Heart right ventricle (tissue), 16 donors: ENCODE data around the gene OR10K1. TPM values are rescaled to one million over a fixed set of nuclear protein-coding genes. Genes with fewer than 3 reads are reported as not detected.

Experiments
- ATAC-seq, 8 donors: fragments of 200-7000 bp; cut with Tn5 transposase; one replicate each; pipeline ENCODE4 v1.9.1; 2020; ENCODE audit warnings: mild to moderate bottlenecking in 8 of 8, moderate library complexity in 8 of 8, moderate number of reproducible peaks in 1 of 8
- DNase-seq, 2 donors: peaks; one replicate each; pipeline ENCODE4 v3.0.0-alpha.2; 2020
- H3K27ac ChIP-seq, 10 donors: fragments of 200-600 bp; sonication (generic) in 2 of 10; one replicate each; pipeline versions ENCODE4 v1.5.0 to v1.8.0; 2020 to 2022; ENCODE audit warnings: mild to moderate bottlenecking in 3 of 10
- H3K27me3 ChIP-seq, 7 donors: fragments of 200-600 bp; one replicate each; pipeline ENCODE4 v1.8.0; 2021 to 2022; ENCODE audit warnings: mild to moderate bottlenecking in 2 of 7
- H3K36me3 ChIP-seq, 9 donors: fragments of 200-600 bp; sonication (generic) in 1 of 9; one replicate each; pipeline versions ENCODE4 v1.5.0 to v1.8.0; 2020 to 2022; ENCODE audit warnings: mild to moderate bottlenecking in 2 of 9
- H3K4me1 ChIP-seq, 9 donors: fragments of 200-600 bp; sonication (generic) in 1 of 9; one replicate each; pipeline versions ENCODE4 v1.5.0 to v1.8.0; 2020 to 2022; ENCODE audit warnings: mild to moderate bottlenecking in 4 of 9
- H3K4me3 ChIP-seq, 10 donors: fragments of 200-600 bp; sonication (generic) in 2 of 10; one replicate each; pipeline versions ENCODE4 v1.5.0 to v1.8.0; 2020 to 2022; ENCODE audit warnings: mild to moderate bottlenecking in 7 of 10, moderate library complexity in 2 of 10
- H3K9me3 ChIP-seq, 11 donors: fragments of 200-600 bp in 10 of 11; sonication (generic) in 2 of 11; one replicate each; pipeline versions ENCODE4 v1.5.0 to v1.8.0; 2013 to 2022; ENCODE audit warnings: mild to moderate bottlenecking in 2 of 11, control low read depth in 1 of 11, moderate library complexity in 1 of 11
- CTCF ChIP-seq, 9 donors: fragments of 200-600 bp; sonication (generic) in 2 of 9; IDR thresholded peaks; one replicate each; pipeline versions ENCODE4 v1.5.0 to v1.8.0; 2021 to 2022; ENCODE audit warnings: antibody characterized with exemption in 9 of 9, mild to moderate bottlenecking in 5 of 9, moderate library complexity in 1 of 9
- WGBS, 2 donors: extraction: QIAGEN DNeasy Blood & Tissue Kit; methylation state at CpG; one replicate each; pipeline ENCODE4 v1.1.7; 2013; ENCODE audit warnings: inconsistent platforms in 1 of 2; 5-methylcytosine and 5-hydroxymethylcytosine counted together
- intact Hi-C, 10 donors: fragments of 100-400 bp; cut with DNase I; formaldehyde crosslinking; loops; one replicate each; pipeline versions ENCODE4 v1.11.1 to v1.14.2; 2022
- polyA plus RNA-seq, 2 donors: library from polyadenylated mRNA; stranded (reverse); fragments of 200-250 nt; gene quantifications; one replicate each; pipeline ENCODE4 v1.2.3, GENCODE V29; 2013
- total RNA-seq, 10 donors: library from RNA; stranded (reverse); fragmentation: NEBNext Ultra II Directional in 3 of 10; extraction: Animal tissue kit (Norgen Biotek cat#: 25700) in 3 of 10; gene quantifications; one replicate each; pipeline versions ENCODE4 v1.2.1 to v1.2.4, GENCODE V29; 2021 to 2023
- donor health status: Arrhythmogenic right ventricular cardiomyopathy.
- donor health status: ischemic (EF 13 %, LVEDD 7.1; RV severe dilation, severe dysfunction).
- donor health status: healthy with polysubstance abuse.
- donor health status: DM: no; HTN: yes; CAD: no.
- donor health status: DM: no; HTN: no; CAD: no.
- donor health status: ischemic (EF 25% LVEDD 6.9; RV normal size, moderate dysfunction).
- donor health status: ischemic (EF 25% LVEDD 5.7; RV mildly dilated, moderate dysfunction).
- donor health status: healthy.
- donor health status: DM: yes; HTN: yes; CAD: no.
- donor health status: Ischemic cardiomyopathy.
- donor health status: ischemic (EF 35%, LVEDD 5.7; RV mildly dilated, moderate dysfunction).
- donor health status: nonischemic (EF 11% LVEDD 7.7; RV severe dilation, severe dysfunction).
- donor health status: DM: yes; HTN: yes; CAD: no.
- donor health status: PGD.
- donor health status: ischemic (EF 29% LVEDD 5.4; RV normal size, mild dysfunction).
- donor health status: nonischemic (EF 23%, LVEDD 6.1; RV moderate dilation, normal function).

Gene OR10K1
- total and polyA plus RNA-seq, 12 donors, result not detected

- no peak overlapping the region for H3K4me3 ChIP-seq
- DNase-seq, result no peak
- H3K36me3 ChIP-seq, result no peaks in the 10 kb centered on the region
- TF ChIP-seq CTCF (IDR thresholded peaks at IDR 0.05), result no peak
- intact Hi-C loops, result no loop called here
- peaks cover 0 to 22% (median 0%) of the 10 kb centered on the region in 11 donors for H3K9me3 ChIP-seq
- peaks cover 0 to 4% (median 0%) of the 10 kb centered on the region in 7 donors for H3K27me3 ChIP-seq
- 64 to 85% methylated on average over 1 of the region's 1 CpG for WGBS, 2 donors
- no peaks in the 10 kb centered on the region for H3K4me1 ChIP-seq
- H3K27ac ChIP-seq, result no peak overlapping the region
- no peak for ATAC-seq
These were observed 7.1 kb upstream of the OR10K1 start for GRCh38 chr1:158454537-158454936.

GRCh38 chr1:158457246-158457645 lies 4.4 kb upstream of the OR10K1 start:
- intact Hi-C loops, result no loop called here
- TF ChIP-seq CTCF (IDR thresholded peaks at IDR 0.05), result no peak
- ATAC-seq, result no peak

GRCh38 chr1:158458263-158458662 lies 3.4 kb upstream of the OR10K1 start:
- DNase-seq (no peak), ATAC-seq (no peak)
- TF ChIP-seq CTCF (IDR thresholded peaks at IDR 0.05), result no peak
- Histone ChIP-seq H3K27ac (no peak overlapping the region), H3K9me3 (peaks cover 0 to 6% (median 0%) of the 10 kb centered on the region in 11 donors), H3K36me3 (no peaks in the 10 kb centered on the region), H3K4me3 (no peak overlapping the region), H3K27me3 (peaks cover 0 to 4% (median 0%) of the 10 kb centered on the region in 7 donors), H3K4me1 (no peaks in the 10 kb centered on the region)
- intact Hi-C loops, result no loop called here

More at GRCh38 chr1:158457246-158457645, 4.4 kb upstream of the OR10K1 start:
- Histone ChIP-seq H3K4me3 (no peak overlapping the region), H3K36me3 (no peaks in the 10 kb centered on the region), H3K9me3 (peaks cover 0 to 11% (median 0%) of the 10 kb centered on the region in 11 donors), H3K27me3 (peaks cover 0 to 4% (median 0%) of the 10 kb centered on the region in 7 donors), H3K27ac (no peak overlapping the region), H3K4me1 (no peaks in the 10 kb centered on the region)
- no peak for DNase-seq

- no peaks in the 10 kb centered on the region for H3K27me3 ChIP-seq
- H3K9me3 ChIP-seq, result no peaks in the 10 kb centered on the region
- H3K4me3 ChIP-seq, result no peak within 1 kb of the TSS
- no peaks in the 10 kb centered on the region for H3K4me1 ChIP-seq
- ATAC-seq, result no peak
- H3K36me3 ChIP-seq, result no peaks in the 10 kb centered on the region
- intact Hi-C loops, result no loop called here
- H3K27ac ChIP-seq, result no peak within 1 kb of the TSS
- no peak for DNase-seq
- TF ChIP-seq CTCF (IDR thresholded peaks at IDR 0.05), result no peak
These were observed 10.3 kb downstream of the OR10K1 start, which contains the start of gene OR10R2 for GRCh38 chr1:158471920-158472319. Gene OR10R2 (plus strand): TSS chr1:158472220. CDS start chr1:158472326, 106 bp downstream.
